Measurements from ENCODE around the gene AGBL4. TPM values are rescaled to one million over a fixed set of nuclear protein-coding genes. Genes with fewer than 3 reads are reported as not detected.

AGBL4 gene
- polyA plus RNA-seq, 1 donor (not counting 4 experiments of a cell fraction or from before 2014, with no cell fraction given) = not detected

DNA sequence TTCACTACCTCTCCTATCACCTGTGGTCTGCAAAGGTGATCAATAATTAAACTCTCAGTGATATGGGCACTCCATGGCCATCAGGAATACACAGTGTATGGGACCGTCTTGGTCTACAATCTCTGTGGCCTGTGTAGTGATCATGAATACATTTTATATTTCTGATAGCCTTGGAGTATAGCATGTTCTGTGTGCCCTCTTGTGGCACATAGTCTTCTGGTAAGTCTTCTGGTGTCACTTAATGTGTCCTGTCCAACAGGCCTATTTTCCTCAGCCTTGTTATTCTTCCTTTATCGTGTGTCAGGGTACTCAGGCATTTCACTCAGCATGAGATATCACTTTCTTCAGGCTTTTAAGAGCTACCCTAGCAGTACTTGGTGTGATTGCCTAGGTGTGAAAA is 393.6 kb downstream of the AGBL4 start:
- Histone ChIP-seq H3K4me1 (ENCODE audit: control insufficient read depth, extremely low read depth, insufficient read depth, low read length) (no peaks in the 10 kb centered on the region), H3K4me3 (ENCODE audit: control insufficient read depth in 2 of 3, extremely low read depth in 1 of 3, insufficient read depth in 2 of 3, low read depth in 1 of 3, low read length in 3 of 3) (no peak overlapping the region), H4K20me1 (ENCODE audit: control insufficient read depth, extremely low read depth, insufficient read depth, low read length) (no peaks in the 10 kb centered on the region), H3K9ac (ENCODE audit: control insufficient read depth, extremely low read depth, insufficient read depth, low read length) (no peak overlapping the region), H3K27ac (ENCODE audit: control insufficient read depth, insufficient read depth, low read length) (no peak overlapping the region), H3K9me3 (ENCODE audit: control insufficient read depth, low read depth, low read length) (no peaks in the 10 kb centered on the region), H3K4me2 (ENCODE audit: control insufficient read depth, extremely low read depth, insufficient read depth, low read depth, low read length) (no peak overlapping the region), H2AFZ (ENCODE audit: control insufficient read depth, low read length) (no peak overlapping the region), H3K79me2 (ENCODE audit: control insufficient read depth, insufficient read depth, low read length) (no peaks in the 10 kb centered on the region), H3K9me1 (ENCODE audit: control insufficient read depth, extremely low read depth, insufficient read depth, low read length) (no peaks in the 10 kb centered on the region), H3K27me3 (ENCODE audit: control insufficient read depth, extremely low read depth, insufficient read depth, low read length) (no peaks in the 10 kb centered on the region), H3K36me3 (ENCODE audit: control insufficient read depth in 2 of 2, extremely low read depth in 1 of 2, insufficient read depth in 2 of 2, low read length in 2 of 2) (no peaks in the 10 kb centered on the region)
- TF ChIP-seq CTCF (optimal IDR thresholded peaks at IDR 0.05 in 1 of 3, IDR thresholded peaks at IDR 0.05 in 1 of 3, conservative IDR thresholded peaks at IDR 0.05 in 1 of 3; ENCODE audit: extremely low read depth in 1 of 3, insufficient read depth in 2 of 3, low read length in 3 of 3) (no peak), EZH2 (IDR thresholded peaks at IDR 0.05; ENCODE audit: low read length) (no peak)
- dilution Hi-C loops (cut with MboI; ENCODE audit: extremely low pct_ligation_motif_present, low sequenced_read_pairs) = no loop called here
- FAIRE-seq (no peak), DNase-seq (ENCODE audit: low read depth, low spot score) (no peak)

GRCh38 chr1:49627781-49628180 is 396.0 kb downstream of the AGBL4 start:
- H3K4me1 ChIP-seq (ENCODE audit: control insufficient read depth, extremely low read depth, insufficient read depth, low read length) = no peaks in the 10 kb centered on the region
- TF ChIP-seq EZH2 (IDR thresholded peaks at IDR 0.05; ENCODE audit: low read length) (no peak), CTCF (optimal IDR thresholded peaks at IDR 0.05 in 1 of 3, IDR thresholded peaks at IDR 0.05 in 1 of 3, conservative IDR thresholded peaks at IDR 0.05 in 1 of 3; ENCODE audit: extremely low read depth in 1 of 3, insufficient read depth in 2 of 3, low read length in 3 of 3) (no peak)

More at GRCh38 chr1:49627781-49628180, 396.0 kb downstream of the AGBL4 start:
- no peaks in the 10 kb centered on the region for H3K9me3 ChIP-seq (ENCODE audit: control insufficient read depth, low read depth, low read length)
- no peaks in the 10 kb centered on the region for H3K27me3 ChIP-seq (ENCODE audit: control insufficient read depth, extremely low read depth, insufficient read depth, low read length)
- H3K4me2 ChIP-seq (ENCODE audit: control insufficient read depth, extremely low read depth, insufficient read depth, low read depth, low read length) = no peak overlapping the region
- FAIRE-seq (no peak), DNase-seq (ENCODE audit: low read depth, low spot score) (no peak)
- no peak overlapping the region for H3K9ac ChIP-seq (ENCODE audit: control insufficient read depth, extremely low read depth, insufficient read depth, low read length)
- dilution Hi-C loops (cut with MboI; ENCODE audit: extremely low pct_ligation_motif_present, low sequenced_read_pairs) = no loop called here
- no peak overlapping the region for H3K27ac ChIP-seq (ENCODE audit: control insufficient read depth, insufficient read depth, low read length)
- no peaks in the 10 kb centered on the region for H3K36me3 ChIP-seq (ENCODE audit: control insufficient read depth in 2 of 2, extremely low read depth in 1 of 2, insufficient read depth in 2 of 2, low read length in 2 of 2)
- no peaks in the 10 kb centered on the region for H4K20me1 ChIP-seq (ENCODE audit: control insufficient read depth, extremely low read depth, insufficient read depth, low read length)
- H3K4me3 ChIP-seq (ENCODE audit: control insufficient read depth in 2 of 3, extremely low read depth in 1 of 3, insufficient read depth in 2 of 3, low read depth in 1 of 3, low read length in 3 of 3) = no peak overlapping the region
- H3K79me2 ChIP-seq (ENCODE audit: control insufficient read depth, insufficient read depth, low read length) = no peaks in the 10 kb centered on the region
- no peaks in the 10 kb centered on the region for H3K9me1 ChIP-seq (ENCODE audit: control insufficient read depth, extremely low read depth, insufficient read depth, low read length)
- H2AFZ ChIP-seq (ENCODE audit: control insufficient read depth, low read length) = no peak overlapping the region

Measured in keratinocyte (primary cell).